Measurements from ENCODE around the gene PPT2.
"Not testable (repeated sequence)": the region's sequence is repeated elsewhere in the genome, so short reads cannot be mapped to it uniquely, and the experiment has no call there.

Gene PPT2

DNA sequence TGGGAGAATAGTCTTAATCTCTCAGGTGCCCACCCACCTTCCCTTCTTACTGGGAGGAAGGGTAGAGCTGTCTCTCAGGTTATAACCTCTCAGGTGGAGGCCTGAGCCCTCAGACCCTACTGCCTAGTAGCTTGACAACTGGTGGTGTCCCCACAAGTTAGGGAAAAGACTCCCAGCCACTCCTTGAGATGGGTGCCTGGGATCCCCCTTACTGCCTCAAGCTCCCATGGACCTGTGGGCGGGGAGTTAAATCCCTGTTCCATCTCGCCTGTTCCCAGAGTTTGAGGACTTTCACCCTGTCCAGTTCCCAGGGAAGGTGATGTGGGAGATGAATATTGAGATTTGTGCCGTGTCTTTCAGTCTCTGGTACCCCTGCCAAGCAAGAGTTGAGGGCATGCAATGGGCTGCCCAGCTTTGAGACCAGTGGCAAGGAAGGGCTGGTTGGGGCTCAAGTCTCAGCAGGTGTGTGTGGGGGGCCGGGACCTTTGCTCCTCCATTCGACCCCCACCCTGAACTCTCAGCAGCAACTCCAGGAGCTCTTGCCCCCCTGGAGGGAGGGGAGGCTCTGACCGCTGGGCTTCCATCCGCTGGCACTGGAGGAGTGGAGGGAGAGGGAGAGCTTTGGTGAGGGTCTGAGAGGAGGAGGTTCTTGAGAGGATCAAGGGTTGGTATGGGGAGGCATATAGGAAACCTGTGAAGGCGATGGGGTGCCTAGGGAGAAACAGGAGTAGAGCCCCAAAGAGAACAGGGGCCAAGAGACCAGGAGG is 37.2 kb downstream of the PPT2 start:
- FAIRE-seq = no peak

DNA sequence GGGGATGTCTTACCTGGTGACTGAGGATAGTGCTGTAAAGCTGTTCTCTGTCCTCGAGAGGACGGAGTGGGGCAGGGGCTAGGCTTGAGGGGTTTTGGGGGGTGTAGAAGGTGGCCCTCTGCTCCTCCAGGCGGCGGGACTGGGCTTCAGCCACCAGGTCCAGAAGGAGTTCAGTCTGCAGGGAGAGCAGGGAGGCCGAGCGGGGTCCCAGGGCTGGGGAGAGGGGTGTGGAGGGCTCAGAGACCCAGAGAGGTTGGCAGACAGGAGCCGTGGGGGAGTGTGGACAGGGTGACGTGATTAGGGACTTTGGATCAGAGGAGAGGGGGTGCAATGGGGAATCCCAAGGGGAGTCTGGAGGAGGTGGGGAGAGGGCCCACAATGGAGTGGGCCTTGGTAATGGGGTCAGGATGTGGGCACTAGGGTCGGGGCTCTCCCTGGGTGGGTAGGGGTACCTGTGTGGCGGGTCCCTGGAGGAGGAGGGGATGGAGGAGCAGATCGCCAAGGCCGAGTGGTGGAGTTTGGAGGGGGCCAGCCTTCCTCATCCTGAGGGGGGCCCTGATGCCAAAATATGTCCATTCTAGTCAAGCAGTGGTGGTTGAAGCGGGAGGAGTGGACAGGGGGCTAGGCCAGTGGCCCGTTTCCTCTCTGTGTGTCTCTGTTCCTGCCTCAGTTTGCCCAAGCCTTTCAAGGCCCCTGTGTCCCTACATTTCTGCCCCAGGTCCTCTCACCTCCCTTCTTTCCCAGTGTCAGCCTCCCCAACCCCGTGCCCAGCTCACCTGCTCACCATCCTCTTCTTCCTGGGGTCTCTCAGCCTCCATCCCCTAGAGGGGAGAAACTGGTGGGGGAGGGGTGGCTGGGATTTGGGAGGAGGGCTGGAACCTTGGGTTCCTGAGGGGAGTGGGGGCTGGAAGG is 38.0 kb downstream of the PPT2 start:
- FAIRE-seq = no peak

DNA sequence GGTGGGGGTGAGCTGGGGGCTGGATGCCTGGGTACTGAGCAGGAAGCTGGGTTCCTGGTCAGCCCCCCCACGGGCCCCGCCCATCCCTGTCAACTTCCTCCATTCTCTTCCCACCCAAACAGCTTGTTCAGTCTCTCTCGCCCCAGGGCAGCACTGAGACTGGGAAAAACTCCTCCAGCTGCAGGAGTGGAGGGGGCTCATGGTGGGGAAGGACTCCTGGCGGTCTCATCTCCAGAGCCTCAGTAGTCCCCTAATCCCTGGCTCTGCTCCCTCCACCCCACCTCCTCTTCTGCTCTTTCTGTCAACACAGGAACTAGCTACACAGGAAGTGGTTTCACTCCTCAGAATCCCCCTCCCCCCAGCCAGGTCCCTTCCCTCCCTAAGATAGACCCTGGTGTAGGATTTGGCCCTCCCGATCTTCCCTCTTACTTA is 38.7 kb downstream of the PPT2 start, which contains the start of gene GPSM3:
Gene GPSM3, minus strand, starts transcription at position 36 of the 432 bp plus-strand sequence. CDS start 130 bp downstream, outside the sequence.
- no peak for FAIRE-seq

DNA sequence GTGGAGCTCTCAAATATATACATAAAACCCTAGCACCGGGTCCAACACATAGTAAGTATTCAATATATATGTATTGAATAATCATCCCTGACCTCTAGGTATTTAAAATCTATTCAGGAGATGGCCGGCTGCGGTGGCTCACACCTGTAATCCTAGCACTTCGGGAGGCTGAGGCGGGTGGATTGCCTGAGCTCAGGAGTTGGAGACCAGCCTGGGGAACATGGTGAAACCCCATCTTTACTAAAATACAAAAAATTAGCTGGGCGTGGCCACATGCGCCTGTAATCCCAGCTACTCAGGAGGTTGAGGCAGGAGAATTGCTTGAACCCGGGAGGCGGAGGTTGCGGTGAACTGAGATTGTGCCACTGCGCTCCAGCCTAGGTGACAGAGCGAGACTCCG is 39.2 kb downstream of the PPT2 start:
- FAIRE-seq = not testable (repeated sequence)

DNA sequence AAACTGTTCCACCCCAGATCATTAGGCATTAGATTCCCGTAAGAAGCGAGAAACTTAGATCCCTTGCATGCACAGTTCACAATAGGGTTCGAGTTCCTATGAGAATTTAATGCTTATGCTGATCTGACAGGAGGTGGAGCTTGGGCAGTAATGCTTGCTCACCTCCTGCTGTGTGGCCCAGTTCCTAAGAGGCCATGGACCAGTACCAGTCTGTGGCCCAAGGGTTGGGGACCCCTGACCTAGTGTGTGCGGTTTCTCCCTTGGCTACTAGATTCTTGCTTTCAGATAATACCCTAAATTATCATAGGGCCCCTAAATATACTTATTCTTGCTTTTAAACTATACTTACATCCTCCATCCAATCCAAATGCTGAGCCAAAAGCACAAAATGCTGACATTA is 40.4 kb downstream of the PPT2 start:
- no peak for FAIRE-seq

DNA sequence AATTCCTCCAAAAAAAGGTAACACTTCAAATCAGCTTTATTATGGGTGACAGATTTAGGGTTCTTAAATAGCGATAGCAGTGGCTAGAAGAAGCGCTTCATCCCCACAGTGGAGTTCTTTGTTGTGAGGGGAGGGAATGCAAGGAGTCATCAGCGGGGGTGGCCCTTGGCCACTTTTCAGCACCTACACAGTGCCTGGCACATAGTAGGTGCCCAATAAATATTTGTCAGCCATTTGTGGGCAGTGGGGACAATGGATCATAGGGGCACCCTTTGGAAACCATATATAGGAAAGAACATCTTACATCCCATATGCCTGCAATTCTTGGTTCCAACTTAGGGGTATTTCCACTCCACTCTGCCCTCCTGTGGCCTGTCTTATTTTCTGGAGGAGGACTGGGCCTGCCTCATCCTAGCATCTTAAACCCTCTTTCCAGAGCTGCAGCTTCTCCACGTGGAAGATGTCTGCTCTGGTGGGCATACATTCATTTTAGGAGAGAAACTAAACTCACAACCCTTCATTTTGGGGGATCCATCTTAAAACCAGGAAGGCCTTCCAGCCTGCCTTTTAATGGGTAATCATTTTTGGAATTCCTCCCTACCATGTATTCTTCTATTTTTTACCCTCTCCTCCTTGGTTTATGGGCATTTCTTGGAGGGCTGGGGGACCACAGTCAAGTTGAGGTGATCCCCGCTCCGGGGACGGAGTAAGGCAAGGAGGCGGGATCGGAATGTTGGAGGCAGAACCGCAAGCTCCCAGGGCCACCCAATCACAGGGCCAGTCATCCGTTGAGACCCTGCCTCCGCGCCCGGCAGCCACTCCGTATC is 41.1 kb downstream of the PPT2 start:
- no peak for FAIRE-seq

DNA sequence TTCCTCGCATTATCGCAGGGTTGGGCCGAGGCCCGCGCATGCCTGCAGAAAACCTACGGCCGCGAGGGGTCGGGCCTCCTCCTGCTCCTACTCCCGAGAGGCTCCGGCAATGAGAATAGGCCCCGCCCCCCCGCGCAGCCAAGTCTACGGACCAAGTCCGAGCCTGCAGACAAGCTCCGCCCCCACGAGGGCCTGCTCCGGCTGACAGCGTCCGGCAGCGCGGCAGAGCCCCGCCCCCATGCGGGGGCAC is 41.6 kb downstream of the PPT2 start:
- FAIRE-seq = no peak

DNA sequence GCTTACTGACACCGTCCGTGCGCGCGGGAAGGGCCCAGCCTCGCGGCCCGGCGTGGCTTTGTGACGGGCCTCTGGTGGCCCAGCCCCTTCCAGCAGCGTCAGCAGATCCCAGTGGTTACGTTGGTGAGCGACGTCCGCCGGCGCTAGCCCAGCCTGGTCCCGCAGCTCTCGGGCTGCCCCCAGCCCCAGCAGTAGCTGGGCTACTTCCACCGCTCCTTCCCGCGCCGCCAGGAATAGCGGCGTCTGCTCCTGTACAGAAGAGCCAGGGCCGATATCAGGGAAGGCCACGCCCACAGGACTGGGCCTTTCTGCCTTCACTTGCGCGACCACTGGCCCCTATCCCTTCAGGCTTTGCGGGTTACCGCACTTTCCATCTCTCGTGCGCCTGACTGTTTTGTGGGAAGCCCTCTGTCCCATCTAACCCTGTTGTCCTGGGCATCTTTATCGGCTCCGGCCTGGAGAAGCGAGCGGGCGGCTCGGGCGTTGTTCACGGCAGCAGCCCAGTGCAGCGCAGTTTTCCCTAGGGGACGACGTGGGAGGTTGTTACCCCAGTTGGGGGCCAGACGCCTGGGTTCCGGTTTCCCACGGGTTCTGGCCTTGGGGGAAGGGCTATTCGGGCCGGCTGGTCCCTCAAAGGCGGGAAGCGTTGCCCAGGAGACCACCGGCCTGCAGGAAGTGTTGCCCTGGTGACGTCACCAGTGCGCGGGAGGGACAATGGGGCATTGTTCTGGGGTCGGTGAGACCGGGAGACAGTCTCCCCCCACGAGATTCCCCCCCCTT is 42.2 kb downstream of the PPT2 start:
- FAIRE-seq = no peak

DNA sequence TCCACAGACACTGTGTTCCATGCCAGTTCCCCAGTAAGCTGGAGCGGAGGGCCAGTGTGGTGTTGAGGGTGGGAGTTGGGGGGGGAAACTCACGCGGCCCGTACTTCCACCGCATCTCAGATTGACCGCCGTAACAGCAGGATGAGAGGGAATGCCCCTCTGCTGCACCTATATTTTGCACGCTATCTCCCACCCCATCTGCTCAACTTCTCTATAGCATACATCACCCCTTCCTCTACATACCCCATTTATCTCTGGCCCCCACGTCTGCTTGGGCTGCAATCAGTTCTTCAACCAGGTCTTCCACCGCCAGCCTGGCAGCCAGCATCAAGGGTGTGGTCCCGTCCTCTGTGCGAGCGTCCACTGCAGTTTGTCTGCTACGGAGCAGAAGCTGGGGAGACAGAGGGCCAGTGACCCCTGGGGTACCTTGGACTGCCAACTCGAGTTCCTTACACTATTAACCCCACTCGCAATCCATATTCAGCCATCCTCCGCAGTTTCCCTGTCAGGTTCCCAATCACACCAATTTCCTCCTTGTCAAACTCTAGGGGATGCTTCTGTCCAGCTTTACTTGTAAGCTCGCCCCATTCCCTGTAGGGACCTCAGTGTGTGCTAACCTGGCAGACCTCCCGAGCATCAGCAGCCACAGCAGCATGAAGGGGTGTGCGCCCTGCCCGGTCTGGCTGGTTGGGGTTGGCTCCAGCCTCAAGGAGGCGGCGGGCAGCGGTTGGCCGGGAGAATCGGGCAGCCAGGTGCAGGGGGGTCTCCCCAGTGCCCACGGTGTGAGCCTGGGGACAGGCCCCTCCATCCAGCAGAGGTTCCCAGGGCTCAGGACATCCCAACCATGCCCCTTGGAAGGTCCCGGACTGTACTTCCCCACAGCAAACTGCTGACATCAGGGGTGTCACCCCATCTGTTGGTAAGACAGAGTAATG is 43.0 kb downstream of the PPT2 start:
- FAIRE-seq = no peak

DNA sequence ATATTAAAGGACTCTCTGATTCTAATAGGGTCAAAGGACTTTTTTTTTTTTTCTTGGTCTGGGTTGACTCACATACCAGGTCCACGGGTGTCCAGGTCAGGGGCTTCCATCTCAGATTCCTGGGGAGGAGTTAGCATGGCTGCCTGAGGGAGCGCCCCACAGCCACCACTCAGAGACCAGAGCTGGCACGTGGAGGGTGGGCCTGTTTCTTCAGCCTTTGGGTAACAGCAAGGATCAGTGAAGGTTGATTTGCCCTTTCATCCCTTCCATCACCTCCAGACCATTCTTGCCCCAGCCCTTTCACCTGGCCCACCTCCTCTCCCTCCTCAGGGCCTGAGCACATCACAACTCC is 44.4 kb downstream of the PPT2 start:
- no peak for FAIRE-seq

DNA sequence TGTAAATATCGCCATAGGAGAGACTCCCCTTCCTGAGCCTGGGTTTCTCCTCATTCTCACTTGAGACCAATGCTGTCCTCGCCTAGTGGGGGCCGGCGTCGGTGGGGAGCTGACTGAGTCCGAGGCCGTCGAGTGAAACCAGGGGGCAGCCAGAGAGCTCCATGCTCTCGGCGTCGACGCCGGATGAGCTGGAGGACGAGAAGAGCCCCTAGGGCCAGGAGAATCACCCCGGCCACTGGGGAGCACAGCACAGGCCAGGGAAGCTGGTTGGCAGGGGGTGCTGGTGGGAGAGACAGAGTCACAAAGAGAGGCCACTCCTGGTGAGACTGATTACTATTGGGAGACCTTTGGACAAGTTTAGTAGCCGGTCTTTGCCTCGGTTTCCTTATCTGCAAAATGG is 44.9 kb downstream of the PPT2 start:
- no peak for FAIRE-seq

DNA sequence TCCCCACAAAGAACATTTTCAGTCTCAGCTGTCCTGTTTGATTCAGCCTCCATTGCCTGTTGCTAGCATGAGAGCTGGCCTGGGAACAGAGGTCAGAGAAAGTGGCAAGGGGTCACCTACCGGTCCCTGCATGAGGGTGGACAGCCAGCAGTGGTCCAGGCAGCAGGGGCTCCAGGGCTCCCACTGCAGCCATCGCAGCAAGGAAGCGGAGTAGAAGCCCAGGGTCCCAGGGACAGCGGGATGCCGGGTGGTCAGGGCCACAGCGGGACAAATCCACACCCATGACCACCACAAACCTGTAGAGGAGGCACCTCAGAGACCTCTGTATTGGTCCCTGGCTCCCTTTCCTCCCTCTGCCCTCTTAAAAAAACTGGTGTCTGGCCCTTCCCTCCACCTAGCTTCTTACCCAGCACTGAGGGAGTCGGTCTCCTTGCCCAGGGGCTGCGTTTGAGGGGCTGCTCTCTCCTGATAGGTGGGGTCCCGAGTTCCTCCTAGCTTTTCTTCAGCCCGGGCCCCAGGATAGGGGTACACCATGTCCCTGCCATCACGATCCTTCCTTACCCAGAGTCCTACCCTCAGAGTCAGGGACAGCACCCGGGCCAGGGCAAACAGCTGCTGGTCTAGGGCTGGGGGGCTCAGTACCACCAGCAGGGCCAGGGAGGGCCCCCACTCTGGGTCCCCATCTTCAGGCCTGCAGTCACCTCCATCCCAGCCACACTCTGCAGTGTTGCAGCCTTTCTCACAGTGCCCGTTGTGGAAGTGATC is 47.0 kb downstream of the PPT2 start:
- no peak for FAIRE-seq

DNA sequence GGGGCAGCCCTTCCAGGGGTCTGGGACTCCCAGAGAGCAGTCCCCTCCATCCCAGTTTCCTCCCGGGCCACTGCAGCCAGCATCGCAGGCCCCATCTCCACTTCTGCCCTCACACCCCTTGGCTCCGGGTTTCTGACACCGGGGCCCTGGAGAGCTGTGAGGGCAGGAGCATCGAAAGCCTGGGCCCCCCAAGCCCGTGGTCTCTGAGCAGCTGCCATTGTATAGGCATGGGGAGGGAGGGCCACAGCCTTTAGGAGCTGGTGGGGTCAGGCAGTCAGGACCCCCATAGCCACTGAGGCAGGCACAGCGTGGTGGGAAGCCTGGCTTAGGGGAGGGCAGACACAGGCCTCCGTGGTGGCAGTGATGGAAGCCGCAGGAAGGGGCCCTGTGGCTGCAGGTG is 48.2 kb downstream of the PPT2 start:
- FAIRE-seq = no peak

DNA sequence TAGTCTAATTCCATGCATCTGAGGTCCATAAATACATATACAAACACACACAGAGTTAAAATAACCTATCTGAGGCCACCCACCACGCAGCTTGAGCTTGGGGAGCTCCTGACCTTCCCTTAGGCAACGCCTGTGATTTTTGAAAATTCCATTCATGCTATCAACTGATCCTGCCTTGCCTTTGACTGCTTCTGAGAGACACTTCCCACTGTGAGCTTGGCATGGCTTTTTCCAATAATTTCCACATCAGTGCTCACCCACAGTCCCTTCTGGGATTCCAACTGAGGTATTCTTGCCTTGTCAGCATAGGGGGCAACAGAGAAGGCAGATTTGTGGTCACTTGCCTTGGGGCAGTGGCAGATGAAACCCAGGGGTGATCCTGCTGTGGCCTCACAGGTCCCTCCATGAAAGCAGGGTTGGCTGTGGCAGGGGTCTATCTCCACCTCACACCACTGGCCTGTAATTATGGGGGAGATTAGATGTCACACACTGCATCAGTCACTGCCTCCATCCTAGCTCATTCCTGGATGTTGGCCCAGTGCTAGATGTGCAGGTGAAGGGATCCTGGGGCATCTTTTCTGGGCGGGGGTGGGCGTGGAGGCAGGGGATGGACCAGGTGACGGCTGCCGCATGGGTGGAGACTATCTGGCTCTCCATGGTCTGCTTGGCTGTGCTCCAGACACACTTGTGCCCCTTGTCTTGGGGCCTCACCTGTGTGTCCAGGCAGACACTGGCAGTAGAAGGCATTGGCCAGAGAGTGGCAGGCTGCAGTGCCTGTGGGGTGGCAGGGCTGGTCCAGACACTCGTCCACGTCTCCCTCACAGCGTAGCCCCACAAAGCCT is 49.7 kb downstream of the PPT2 start:
- no peak for FAIRE-seq

DNA sequence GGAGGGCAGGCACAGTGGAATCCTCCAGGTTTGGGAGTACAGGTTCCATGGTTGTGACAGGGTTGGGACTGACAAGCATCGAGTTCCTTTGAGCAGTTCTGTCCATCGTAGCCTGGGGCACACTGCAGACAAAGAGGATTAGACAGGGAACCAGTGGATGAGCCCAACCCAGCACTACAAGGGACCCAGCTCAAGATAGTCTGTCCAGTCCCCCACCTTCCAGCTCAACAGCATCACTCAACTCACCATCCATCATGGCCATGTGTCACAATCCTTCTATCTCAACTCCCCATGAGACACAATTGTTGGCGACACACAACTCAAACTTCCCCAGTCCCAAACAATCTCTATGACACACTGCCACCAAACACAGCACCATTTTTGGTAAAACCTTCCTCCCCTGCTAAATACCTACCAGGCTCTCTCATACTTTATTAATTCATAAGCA is 50.4 kb downstream of the PPT2 start:
- FAIRE-seq = no peak

DNA sequence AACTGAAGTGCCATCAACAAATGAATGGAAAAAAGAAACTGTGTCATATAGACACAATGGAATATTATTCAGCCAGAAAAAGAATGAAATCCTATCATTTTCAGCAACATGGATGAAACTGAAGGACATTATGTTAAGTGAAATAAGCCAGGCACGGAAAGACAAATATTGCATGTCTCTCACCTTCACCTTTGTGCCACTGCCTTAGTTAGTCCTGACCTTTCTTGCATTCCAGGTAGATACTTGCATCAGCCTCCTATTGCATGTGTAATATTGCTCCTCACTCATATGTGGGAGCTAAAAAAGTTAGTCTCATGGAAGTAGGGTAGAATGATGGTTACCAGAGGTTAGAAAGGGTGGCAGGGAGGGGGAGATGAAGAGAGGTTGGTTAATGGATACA is 55.1 kb downstream of the PPT2 start:
- no peak for FAIRE-seq

DNA sequence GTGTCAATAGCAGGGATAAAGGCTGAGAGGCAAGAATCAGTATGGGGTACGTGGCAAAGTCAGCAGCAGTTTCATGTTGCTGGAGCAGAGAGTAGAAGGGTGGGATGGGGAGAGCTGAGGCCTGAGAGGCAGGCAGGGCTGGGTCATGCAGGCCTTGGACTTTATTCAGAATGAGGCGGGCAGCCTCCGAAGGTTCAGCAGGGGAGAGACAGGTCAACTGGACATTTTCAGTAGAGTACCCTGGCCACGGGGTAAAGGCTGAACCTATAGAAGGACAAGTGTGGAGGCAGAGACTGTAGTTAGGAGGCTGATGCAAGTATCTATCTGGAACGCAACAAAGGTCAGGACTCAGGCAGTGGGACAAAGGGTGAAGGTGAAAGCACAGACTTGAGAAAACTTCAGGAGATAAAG is 56.3 kb downstream of the PPT2 start:
- FAIRE-seq = no peak

DNA sequence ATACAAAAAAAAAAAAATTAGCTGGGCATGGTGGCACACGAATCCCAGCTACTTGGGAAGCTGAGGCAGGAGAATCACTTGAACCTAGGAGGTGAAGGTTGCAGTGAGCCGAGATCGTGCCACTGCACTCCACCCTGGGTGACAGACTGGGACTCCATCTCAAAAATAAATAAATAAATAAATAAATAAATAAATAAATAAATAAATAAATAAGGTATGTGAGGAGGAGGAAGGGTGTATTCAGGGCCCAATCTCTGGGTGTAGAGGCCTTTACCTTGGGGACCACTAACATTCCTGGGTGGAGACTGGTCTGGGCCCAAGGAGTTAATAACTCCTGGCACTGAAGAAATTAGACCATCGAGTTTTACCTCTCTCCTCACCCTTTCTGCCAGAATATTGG is 57.5 kb downstream of the PPT2 start:
- FAIRE-seq = not testable (repeated sequence)

DNA sequence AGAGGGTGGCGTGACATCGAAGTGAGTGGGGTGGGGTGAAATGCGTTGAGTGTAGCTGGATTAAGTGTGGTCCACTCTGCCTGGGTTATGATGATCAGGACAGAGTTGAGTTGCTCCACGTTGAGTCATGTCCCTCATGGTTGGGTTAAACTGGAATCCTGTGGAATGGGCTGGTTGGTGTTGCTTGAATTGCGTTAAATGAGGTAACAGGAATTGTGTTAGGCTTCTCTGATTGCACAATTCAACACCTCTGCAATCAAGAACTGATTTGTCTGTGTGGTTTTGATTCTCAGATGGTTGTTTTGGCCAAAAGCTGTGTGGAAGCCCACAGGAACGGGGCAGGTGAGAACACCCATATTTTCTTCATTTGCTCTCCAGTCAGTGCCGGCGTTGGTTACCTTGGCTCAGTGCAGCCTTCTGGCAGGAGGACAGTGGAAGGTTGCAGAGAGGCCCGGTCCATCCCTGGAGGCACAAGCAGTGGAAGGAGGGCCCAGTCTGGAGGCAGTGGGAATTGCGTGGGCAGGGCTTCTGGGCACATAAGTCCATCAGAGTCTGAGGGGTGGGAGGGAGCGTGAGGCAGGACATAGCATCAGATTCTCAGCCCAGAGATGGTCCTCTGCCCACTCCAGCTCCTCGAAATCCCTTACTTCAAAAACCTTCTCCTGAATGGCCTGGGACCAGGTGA is 58.3 kb downstream of the PPT2 start:
- no peak for FAIRE-seq
